Measurements from ENCODE around the gene ARHGEF39. TPM values are rescaled to one million over a fixed set of nuclear protein-coding genes. Genes with fewer than 3 reads are reported as not detected.
"Not testable (repeated sequence)": the region's sequence is repeated elsewhere in the genome, so short reads cannot be mapped to it uniquely, and the experiment has no call there.

ARHGEF39 gene
- total RNA-seq, 1 experiment from 2014 or later, result 31.4 TPM

DNA sequence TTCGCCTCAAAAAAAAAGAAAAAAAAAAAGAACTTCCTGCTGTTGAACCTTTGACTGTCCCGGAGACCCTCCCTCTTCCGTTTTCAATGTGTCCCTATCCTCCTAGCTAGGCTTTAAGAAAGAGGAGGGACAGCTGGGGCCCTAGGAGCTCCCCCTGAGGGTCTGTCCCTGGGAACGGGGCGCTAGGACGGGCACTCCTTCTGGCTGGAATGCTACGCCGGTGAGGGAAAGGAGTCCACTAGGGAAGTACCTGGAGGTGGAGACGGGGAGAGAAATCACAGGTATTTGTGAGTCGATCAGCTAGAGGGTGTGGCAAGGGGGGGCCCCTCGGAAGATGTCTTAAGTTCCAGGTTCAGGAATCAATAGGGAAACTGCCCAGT, 18.9 kb downstream of the ARHGEF39 start:
- peak; percentile 85 to 92 for DNase-seq
- H3K27ac Mint-ChIP-seq (ENCODE audit: unreplicated experiment), result peak overlapping the region; percentile 84
- CTCF ChIA-PET, result interaction anchor here (0.7 to 2.4 kb wide), 16 partner anchors 12 to 384 kb away, joined by 3 to 31 read pairs (median 7); partner anchors contain the start of genes ARHGEF39, CCDC107, CREB3 and HINT2
- H3K27me3 Mint-ChIP-seq (ENCODE audit: insufficient read depth, unreplicated experiment), result no peaks in the 10 kb centered on the region
- H3K9me3 Mint-ChIP-seq (ENCODE audit: unreplicated experiment), result no peaks in the 10 kb centered on the region
- Histone ChIP-seq H3K4me1 (no peaks in the 10 kb centered on the region; the same call in 1 of the 2 replicates), H3K27me3 (replicated peaks; ENCODE audit: control insufficient read depth, insufficient read depth, low read length) (no peaks in the 10 kb centered on the region), H3K4me3 (ENCODE audit: low read depth, low read length) (peak overlapping the region; percentile 46), H3K9me3 (no peaks in the 10 kb centered on the region), H3K36me3 (ENCODE audit: control insufficient read depth, insufficient read depth, low read length) (no peaks in the 10 kb centered on the region)
- TF ChIP-seq, protein P1, sequence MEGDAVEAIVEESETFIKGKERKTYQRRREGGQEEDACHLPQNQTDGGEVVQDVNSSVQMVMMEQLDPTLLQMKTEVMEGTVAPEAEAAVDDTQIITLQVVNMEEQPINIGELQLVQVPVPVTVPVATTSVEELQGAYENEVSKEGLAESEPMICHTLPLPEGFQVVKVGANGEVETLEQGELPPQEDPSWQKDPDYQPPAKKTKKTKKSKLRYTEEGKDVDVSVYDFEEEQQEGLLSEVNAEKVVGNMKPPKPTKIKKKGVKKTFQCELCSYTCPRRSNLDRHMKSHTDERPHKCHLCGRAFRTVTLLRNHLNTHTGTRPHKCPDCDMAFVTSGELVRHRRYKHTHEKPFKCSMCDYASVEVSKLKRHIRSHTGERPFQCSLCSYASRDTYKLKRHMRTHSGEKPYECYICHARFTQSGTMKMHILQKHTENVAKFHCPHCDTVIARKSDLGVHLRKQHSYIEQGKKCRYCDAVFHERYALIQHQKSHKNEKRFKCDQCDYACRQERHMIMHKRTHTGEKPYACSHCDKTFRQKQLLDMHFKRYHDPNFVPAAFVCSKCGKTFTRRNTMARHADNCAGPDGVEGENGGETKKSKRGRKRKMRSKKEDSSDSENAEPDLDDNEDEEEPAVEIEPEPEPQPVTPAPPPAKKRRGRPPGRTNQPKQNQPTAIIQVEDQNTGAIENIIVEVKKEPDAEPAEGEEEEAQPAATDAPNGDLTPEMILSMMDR (IDR thresholded peaks at IDR 0.05; ENCODE audit: insufficient read depth in 1 of 2, low read depth in 1 of 2, low read length in 1 of 2, severe bottlenecking in 1 of 2, unreplicated experiment in 1 of 2), result peak; percentile 10 to 60
- intact Hi-C loops (cut with micrococcal nuclease; ENCODE audit: unreplicated experiment), result loop anchor here (1.0 to 5.0 kb wide), 5 partner anchors 11 to 236 kb away; partner anchors contain the start of genes CREB3 and TLN1
- POLR2A ChIA-PET, result interaction anchor here (0.6 to 2.5 kb wide), 11 partner anchors 11 to 1002 kb away, joined by 3 to 35 read pairs (median 4); partner anchors contain the start of genes CCDC107, RMRP, RUSC2 and TLN1
- H3K36me3 Mint-ChIP-seq (ENCODE audit: insufficient read depth, unreplicated experiment), result peaks cover 7% of the 10 kb centered on the region
- no TSS peak for BruUV-seq (replicated peaks)
- peak overlapping the region; percentile 81 for H3K4me3 Mint-ChIP-seq (ENCODE audit: unreplicated experiment)
- H3K4me1 Mint-ChIP-seq (ENCODE audit: low read depth, unreplicated experiment), result peaks cover 10% of the 10 kb centered on the region

DNA sequence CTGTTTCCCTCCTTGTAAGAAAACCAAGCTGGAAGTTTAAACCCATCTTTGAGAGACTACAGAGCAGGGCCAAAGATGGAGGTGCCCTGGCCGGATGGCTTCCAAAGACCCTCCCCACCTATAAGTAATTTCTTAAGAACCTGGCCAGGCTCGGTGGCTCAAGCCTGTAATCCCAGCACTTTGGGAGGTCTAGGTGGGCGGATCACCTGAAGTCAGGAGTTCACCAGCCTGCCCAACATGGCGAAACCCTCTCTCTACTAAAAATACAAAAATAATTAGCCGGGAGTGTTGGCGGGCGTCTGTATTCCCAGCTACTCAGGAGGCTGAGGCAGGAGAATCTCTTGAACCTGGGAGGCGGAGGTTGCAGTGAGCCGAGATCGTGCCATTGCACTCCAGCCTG, 19.3 kb downstream of the ARHGEF39 start:
- not testable (repeated sequence) for H3K9me3 Mint-ChIP-seq (ENCODE audit: unreplicated experiment); H3K27me3 Mint-ChIP-seq (ENCODE audit: insufficient read depth, unreplicated experiment); H3K4me1 ChIP-seq; H3K4me1 Mint-ChIP-seq (ENCODE audit: low read depth, unreplicated experiment); DNase-seq; H3K36me3 Mint-ChIP-seq (ENCODE audit: insufficient read depth, unreplicated experiment); H3K9me3 ChIP-seq; H3K27me3 ChIP-seq (replicated peaks; ENCODE audit: control insufficient read depth, insufficient read depth, low read length); H3K36me3 ChIP-seq (ENCODE audit: control insufficient read depth, insufficient read depth, low read length)
- TSS peak; percentile 50 for BruUV-seq (replicated peaks)
- POLR2A ChIA-PET, result interaction anchor here (0.7 to 2.5 kb wide), 9 partner anchors 12 to 1001 kb away, joined by 3 to 35 read pairs (median 5); partner anchors contain the start of genes CCDC107, RMRP and TLN1
- intact Hi-C loops (cut with micrococcal nuclease; ENCODE audit: unreplicated experiment), result loop anchor here (1.0 to 5.0 kb wide), 5 partner anchors 12 to 237 kb away; partner anchors contain the start of genes CREB3 and TLN1
- Mint-ChIP-seq H3K4me3 (ENCODE audit: unreplicated experiment) (peak overlapping the region; percentile 81), H3K27ac (ENCODE audit: unreplicated experiment) (peak overlapping the region; percentile 84)
- peak overlapping the region; percentile 46 for H3K4me3 ChIP-seq (ENCODE audit: low read depth, low read length)
- CTCF ChIA-PET, result interaction anchor here (0.7 to 2.4 kb wide), 15 partner anchors 12 to 384 kb away, joined by 3 to 31 read pairs (median 6); partner anchors contain the start of genes ARHGEF39, CCDC107, CREB3 and HINT2

DNA sequence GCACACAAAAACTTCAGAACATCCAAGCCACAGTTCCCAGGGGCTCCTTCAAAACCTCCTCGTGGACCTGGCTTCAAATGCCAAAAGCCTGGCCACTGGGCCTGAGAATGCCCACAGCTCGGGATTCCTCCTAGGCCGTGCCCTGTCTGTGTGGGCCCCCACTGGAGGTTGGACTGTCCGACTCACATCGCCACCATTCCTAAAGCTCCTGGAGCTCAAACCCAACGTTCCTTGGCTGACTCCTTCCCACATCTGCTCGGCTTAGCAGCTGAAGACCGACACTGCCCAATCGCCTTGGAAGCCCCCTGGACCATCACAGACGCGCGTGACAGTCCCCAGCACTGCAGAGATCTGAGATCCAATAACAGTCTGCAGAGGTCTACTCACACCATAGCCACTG, 21.9 kb downstream of the ARHGEF39 start:
- Mint-ChIP-seq H3K36me3 (ENCODE audit: insufficient read depth, unreplicated experiment) (peaks cover 13% of the 10 kb centered on the region), H3K4me1 (ENCODE audit: low read depth, unreplicated experiment) (peaks cover 10% of the 10 kb centered on the region), H3K27ac (ENCODE audit: unreplicated experiment) (no peak overlapping the region), H3K4me3 (ENCODE audit: unreplicated experiment) (no peak overlapping the region), H3K9me3 (ENCODE audit: unreplicated experiment) (no peaks in the 10 kb centered on the region), H3K27me3 (ENCODE audit: insufficient read depth, unreplicated experiment) (no peaks in the 10 kb centered on the region)
- H3K4me1 ChIP-seq, result no peaks in the 10 kb centered on the region; the same call in 1 of the 2 replicates
- intact Hi-C loops (cut with micrococcal nuclease; ENCODE audit: unreplicated experiment), result no loop called here
- no peaks in the 10 kb centered on the region for H3K27me3 ChIP-seq (replicated peaks; ENCODE audit: control insufficient read depth, insufficient read depth, low read length)
- H3K4me3 ChIP-seq (ENCODE audit: low read depth, low read length), result no peak overlapping the region
- DNase-seq, result no peak
- ChIA-PET POLR2A (no interaction called here), CTCF (no interaction called here)
- BruUV-seq (replicated peaks), result no TSS peak
- H3K9me3 ChIP-seq, result no peaks in the 10 kb centered on the region
- no peaks in the 10 kb centered on the region for H3K36me3 ChIP-seq (ENCODE audit: control insufficient read depth, insufficient read depth, low read length)
- TF ChIP-seq, protein P1 (IDR thresholded peaks at IDR 0.05; ENCODE audit: insufficient read depth in 1 of 2, low read depth in 1 of 2, low read length in 1 of 2, severe bottlenecking in 1 of 2, unreplicated experiment in 1 of 2), result no peak

DNA sequence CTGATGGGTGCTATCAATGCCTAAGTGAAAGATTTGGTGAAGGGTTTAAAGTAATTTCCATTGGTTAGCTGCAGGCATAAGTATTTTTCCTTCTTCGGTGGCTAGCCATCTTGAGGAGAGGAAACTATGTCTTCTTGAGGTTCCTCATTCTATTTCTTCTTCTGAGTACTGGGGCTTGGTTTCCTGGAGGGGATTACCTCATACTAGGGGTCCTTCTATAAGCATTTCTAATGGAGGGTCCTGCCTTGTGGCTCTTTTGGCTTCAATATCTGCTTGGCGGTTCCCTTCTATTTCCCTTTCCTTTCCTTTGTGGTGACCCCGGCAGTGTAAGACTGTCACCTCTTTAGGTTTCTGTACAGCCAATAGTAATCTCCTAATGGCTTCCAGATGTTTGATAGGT, 23.5 kb downstream of the ARHGEF39 start:
- intact Hi-C loops (cut with micrococcal nuclease; ENCODE audit: unreplicated experiment); POLR2A ChIA-PET: not testable (repeated sequence)

GRCh38 chr9:35640431-35640830, 24.6 kb downstream of the ARHGEF39 start:
- BruUV-seq (replicated peaks); H3K27ac Mint-ChIP-seq (ENCODE audit: unreplicated experiment); H3K36me3 Mint-ChIP-seq (ENCODE audit: insufficient read depth, unreplicated experiment); H3K9me3 ChIP-seq; H3K36me3 ChIP-seq (ENCODE audit: control insufficient read depth, insufficient read depth, low read length); H3K9me3 Mint-ChIP-seq (ENCODE audit: unreplicated experiment); H3K4me1 ChIP-seq; H3K4me3 ChIP-seq (ENCODE audit: low read depth, low read length); intact Hi-C loops (cut with micrococcal nuclease; ENCODE audit: unreplicated experiment); DNase-seq; H3K4me3 Mint-ChIP-seq (ENCODE audit: unreplicated experiment); H3K4me1 Mint-ChIP-seq (ENCODE audit: low read depth, unreplicated experiment); H3K27me3 ChIP-seq (replicated peaks; ENCODE audit: control insufficient read depth, insufficient read depth, low read length); H3K27me3 Mint-ChIP-seq (ENCODE audit: insufficient read depth, unreplicated experiment); CTCF ChIA-PET: not testable (repeated sequence)
- POLR2A ChIA-PET, result interaction anchor here (0.7 kb wide), 1 partner anchor 1401 kb away, joined by 3 read pairs; no protein-coding TSS in a partner anchor

More for the DNA sequence above, 23.5 kb downstream of the ARHGEF39 start:
- H3K9me3 Mint-ChIP-seq (ENCODE audit: unreplicated experiment); H3K27me3 Mint-ChIP-seq (ENCODE audit: insufficient read depth, unreplicated experiment); H3K27me3 ChIP-seq (replicated peaks; ENCODE audit: control insufficient read depth, insufficient read depth, low read length); H3K4me1 ChIP-seq; H3K36me3 ChIP-seq (ENCODE audit: control insufficient read depth, insufficient read depth, low read length); CTCF ChIA-PET; H3K4me1 Mint-ChIP-seq (ENCODE audit: low read depth, unreplicated experiment); BruUV-seq (replicated peaks); H3K27ac Mint-ChIP-seq (ENCODE audit: unreplicated experiment); DNase-seq; H3K9me3 ChIP-seq; H3K4me3 ChIP-seq (ENCODE audit: low read depth, low read length); H3K4me3 Mint-ChIP-seq (ENCODE audit: unreplicated experiment): not testable (repeated sequence)
- H3K36me3 Mint-ChIP-seq (ENCODE audit: insufficient read depth, unreplicated experiment), result peaks cover 12% of the 10 kb centered on the region
